ENCODE data around the gene DPYSL5. TPM values are rescaled to one million over a fixed set of nuclear protein-coding genes. Genes with fewer than 3 reads are reported as not detected.

DPYSL5 gene
- total and polyA plus RNA-seq, 2 experiments from 2014 or later: 0.21 to 0.63 TPM

DNA sequence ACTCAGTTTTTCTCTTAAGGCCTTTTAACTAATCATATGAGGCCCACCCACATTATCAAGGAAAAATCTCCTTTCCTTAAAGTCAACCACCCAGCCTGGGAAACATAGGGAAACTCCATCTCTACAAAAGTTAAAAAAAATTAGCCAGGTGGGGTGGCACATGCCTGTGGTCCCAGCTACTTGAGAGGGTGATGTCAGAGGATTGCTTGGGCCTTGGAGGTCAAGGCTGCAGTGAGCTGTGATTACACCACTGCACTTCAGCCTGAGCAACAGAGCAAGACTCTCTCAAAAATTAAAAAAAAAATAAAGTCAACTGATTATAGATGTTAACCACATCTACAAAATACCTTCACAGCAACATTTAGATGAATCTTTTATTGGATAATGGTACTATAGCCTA, 5.8 kb downstream of the DPYSL5 start:
- TF ChIP-seq EZH2phosphoT487 (IDR thresholded peaks at IDR 0.05; ENCODE audit: low read depth, severe bottlenecking, unreplicated experiment) (no peak), EZH2 (IDR thresholded peaks at IDR 0.05; ENCODE audit: borderline replicate concordance) (no peak)
- TF ChIP-seq, protein P1, sequence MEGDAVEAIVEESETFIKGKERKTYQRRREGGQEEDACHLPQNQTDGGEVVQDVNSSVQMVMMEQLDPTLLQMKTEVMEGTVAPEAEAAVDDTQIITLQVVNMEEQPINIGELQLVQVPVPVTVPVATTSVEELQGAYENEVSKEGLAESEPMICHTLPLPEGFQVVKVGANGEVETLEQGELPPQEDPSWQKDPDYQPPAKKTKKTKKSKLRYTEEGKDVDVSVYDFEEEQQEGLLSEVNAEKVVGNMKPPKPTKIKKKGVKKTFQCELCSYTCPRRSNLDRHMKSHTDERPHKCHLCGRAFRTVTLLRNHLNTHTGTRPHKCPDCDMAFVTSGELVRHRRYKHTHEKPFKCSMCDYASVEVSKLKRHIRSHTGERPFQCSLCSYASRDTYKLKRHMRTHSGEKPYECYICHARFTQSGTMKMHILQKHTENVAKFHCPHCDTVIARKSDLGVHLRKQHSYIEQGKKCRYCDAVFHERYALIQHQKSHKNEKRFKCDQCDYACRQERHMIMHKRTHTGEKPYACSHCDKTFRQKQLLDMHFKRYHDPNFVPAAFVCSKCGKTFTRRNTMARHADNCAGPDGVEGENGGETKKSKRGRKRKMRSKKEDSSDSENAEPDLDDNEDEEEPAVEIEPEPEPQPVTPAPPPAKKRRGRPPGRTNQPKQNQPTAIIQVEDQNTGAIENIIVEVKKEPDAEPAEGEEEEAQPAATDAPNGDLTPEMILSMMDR (IDR thresholded peaks at IDR 0.05; ENCODE audit: poor library complexity): no peak
- Histone ChIP-seq H3K4me2 (no peak overlapping the region), H4K20me1 (ENCODE audit: insufficient read depth, poor library complexity, severe bottlenecking) (no peaks in the 10 kb centered on the region), H3K79me2 (no peaks in the 10 kb centered on the region), H3K9me2 (replicated peaks; ENCODE audit: insufficient read depth) (no peaks in the 10 kb centered on the region), H3K27ac (no peak overlapping the region), H3K27me3 (peaks cover 78% of the 10 kb centered on the region), H3K9me3 (ENCODE audit: low read depth) (no peaks in the 10 kb centered on the region), H3K4me3 (no peak overlapping the region), H3K36me3 (replicated peaks; ENCODE audit: insufficient read depth, low read depth) (no peaks in the 10 kb centered on the region), H3K4me1 (ENCODE audit: insufficient read depth) (peaks cover 15% of the 10 kb centered on the region), H2AFZ (no peak overlapping the region)
- DNase-seq (ENCODE audit: low spot score): no peak

DNA sequence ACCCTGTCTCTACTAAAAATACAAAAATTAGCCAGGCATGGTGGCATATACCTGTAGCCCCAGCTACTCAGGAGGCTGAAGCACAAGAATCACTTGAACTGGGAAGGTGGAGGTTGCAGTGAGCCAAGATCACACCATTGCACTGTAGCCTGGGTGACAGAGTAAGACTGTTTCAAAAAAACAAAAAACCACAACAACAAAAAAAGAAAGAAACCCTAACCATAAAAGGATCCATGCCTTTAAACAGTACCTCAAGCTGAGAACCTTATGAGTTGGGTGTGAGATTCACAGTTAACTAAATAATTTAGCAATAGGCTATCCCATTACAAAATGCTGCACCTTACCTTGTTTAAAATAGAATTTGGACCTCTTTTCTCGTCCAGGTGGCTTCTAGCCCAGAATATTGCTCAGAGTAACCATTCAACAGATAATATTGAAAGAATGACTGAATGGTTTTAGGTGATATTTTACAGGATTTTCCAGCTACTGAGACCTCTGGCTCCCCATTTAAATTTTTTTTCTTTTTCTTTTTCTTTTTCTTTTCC, 6.4 kb downstream of the DPYSL5 start:
- H3K79me2 ChIP-seq: no peaks in the 10 kb centered on the region
- no peak overlapping the region for H3K4me3 ChIP-seq
- H3K4me1 ChIP-seq (ENCODE audit: insufficient read depth): peaks cover 9% of the 10 kb centered on the region
- no peak for DNase-seq (ENCODE audit: low spot score)
- no peaks in the 10 kb centered on the region for H3K9me3 ChIP-seq (ENCODE audit: low read depth)
- WGBS (ENCODE audit: low lambda C conversion rate, missing lambda C conversion rate): 65% methylated on average over 1 of the region's 1 CpG
- H3K27ac ChIP-seq: no peak overlapping the region
- TF ChIP-seq, protein P1 (IDR thresholded peaks at IDR 0.05; ENCODE audit: poor library complexity): no peak
- no peak for TF ChIP-seq EZH2 (IDR thresholded peaks at IDR 0.05; ENCODE audit: borderline replicate concordance)
- no peak for TF ChIP-seq EZH2phosphoT487 (IDR thresholded peaks at IDR 0.05; ENCODE audit: low read depth, severe bottlenecking, unreplicated experiment)
- H3K4me2 ChIP-seq: no peak overlapping the region
- peaks cover 76% of the 10 kb centered on the region for H3K27me3 ChIP-seq
- no peaks in the 10 kb centered on the region for H3K9me2 ChIP-seq (replicated peaks; ENCODE audit: insufficient read depth)
- H3K36me3 ChIP-seq (replicated peaks; ENCODE audit: insufficient read depth, low read depth): no peaks in the 10 kb centered on the region
- H2AFZ ChIP-seq: no peak overlapping the region
- H4K20me1 ChIP-seq (ENCODE audit: insufficient read depth, poor library complexity, severe bottlenecking): no peaks in the 10 kb centered on the region

DNA sequence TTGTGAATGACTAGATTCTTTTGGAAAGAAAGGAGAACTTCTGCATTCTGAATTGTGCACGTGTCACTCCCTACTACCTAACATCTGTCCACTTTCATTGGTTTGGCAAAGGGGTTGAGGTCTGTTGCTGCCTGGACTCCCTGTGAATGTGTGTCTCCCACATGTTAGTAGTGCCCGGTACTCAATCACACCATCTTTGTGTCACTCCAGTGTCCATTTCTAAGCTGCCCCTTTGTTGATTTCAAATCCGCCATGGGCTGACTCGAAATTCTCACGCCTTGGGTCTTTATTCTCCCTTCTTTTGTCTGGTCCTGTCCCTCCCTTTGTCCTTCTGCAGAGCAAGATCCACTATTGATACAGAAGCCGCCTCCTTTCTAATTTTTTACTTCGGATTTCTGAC, 7.5 kb downstream of the DPYSL5 start:
- no peak overlapping the region for H3K4me2 ChIP-seq
- peaks cover 75% of the 10 kb centered on the region for H3K27me3 ChIP-seq
- H3K9me2 ChIP-seq (replicated peaks; ENCODE audit: insufficient read depth): no peaks in the 10 kb centered on the region
- no peak overlapping the region for H2AFZ ChIP-seq
- H4K20me1 ChIP-seq (ENCODE audit: insufficient read depth, poor library complexity, severe bottlenecking): no peaks in the 10 kb centered on the region
- TF ChIP-seq EZH2phosphoT487 (IDR thresholded peaks at IDR 0.05; ENCODE audit: low read depth, severe bottlenecking, unreplicated experiment): no peak
- TF ChIP-seq, protein P1 (IDR thresholded peaks at IDR 0.05; ENCODE audit: poor library complexity): no peak
- TF ChIP-seq EZH2 (IDR thresholded peaks at IDR 0.05; ENCODE audit: borderline replicate concordance): no peak
- no peak for DNase-seq (ENCODE audit: low spot score)
- H3K79me2 ChIP-seq: no peaks in the 10 kb centered on the region
- H3K9me3 ChIP-seq (ENCODE audit: low read depth): no peaks in the 10 kb centered on the region
- no peaks in the 10 kb centered on the region for H3K36me3 ChIP-seq (replicated peaks; ENCODE audit: insufficient read depth, low read depth)
- H3K4me1 ChIP-seq (ENCODE audit: insufficient read depth): no peaks in the 10 kb centered on the region
- WGBS (ENCODE audit: low lambda C conversion rate, missing lambda C conversion rate): 93% methylated on average over 7 of the region's 7 CpGs
- H3K4me3 ChIP-seq: no peak overlapping the region
- no peak overlapping the region for H3K27ac ChIP-seq

DNA sequence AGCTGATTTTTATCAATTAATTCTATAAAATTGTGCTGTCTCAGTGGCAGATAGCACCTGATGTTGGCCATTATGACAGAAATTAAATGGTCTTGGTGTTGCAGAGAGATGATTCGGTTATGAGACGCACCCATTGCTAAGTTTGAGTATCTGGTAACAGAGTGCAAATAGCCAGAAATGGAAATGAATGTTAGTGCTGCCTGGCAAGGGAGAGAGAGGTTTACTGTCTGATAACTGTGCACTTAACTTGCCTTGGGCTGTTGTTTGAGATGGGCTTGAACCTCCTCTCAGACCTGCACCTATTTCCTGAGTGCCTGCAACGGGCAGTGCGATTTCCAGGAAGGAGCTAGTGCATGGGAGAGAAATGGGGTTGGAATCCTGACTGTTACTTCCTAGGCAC, 11.7 kb downstream of the DPYSL5 start:
- Histone ChIP-seq H3K27ac (no peak overlapping the region), H3K27me3 (peaks cover 38% of the 10 kb centered on the region), H3K4me1 (ENCODE audit: insufficient read depth) (no peaks in the 10 kb centered on the region), H3K79me2 (no peaks in the 10 kb centered on the region), H2AFZ (no peak overlapping the region), H3K9me3 (ENCODE audit: low read depth) (no peaks in the 10 kb centered on the region), H3K4me3 (no peak overlapping the region), H3K4me2 (no peak overlapping the region), H4K20me1 (ENCODE audit: insufficient read depth, poor library complexity, severe bottlenecking) (no peaks in the 10 kb centered on the region), H3K36me3 (replicated peaks; ENCODE audit: insufficient read depth, low read depth) (no peaks in the 10 kb centered on the region), H3K9me2 (replicated peaks; ENCODE audit: insufficient read depth) (no peaks in the 10 kb centered on the region)
- TF ChIP-seq EZH2 (IDR thresholded peaks at IDR 0.05; ENCODE audit: borderline replicate concordance) (no peak), EZH2phosphoT487 (IDR thresholded peaks at IDR 0.05; ENCODE audit: low read depth, severe bottlenecking, unreplicated experiment) (no peak)
- TF ChIP-seq, protein P1 (IDR thresholded peaks at IDR 0.05; ENCODE audit: poor library complexity): no peak
- WGBS (ENCODE audit: low lambda C conversion rate, missing lambda C conversion rate): 83% methylated on average over 4 of the region's 4 CpGs
- no peak for DNase-seq (ENCODE audit: low spot score)
